HG03175 (cell line): ENCODE measurements around the gene SPRR2D.
"Not testable (repeated sequence)": the region's sequence is repeated elsewhere in the genome, so short reads cannot be mapped to it uniquely, and the experiment has no call there.

Source experiments
- ATAC-seq: cut with Tn5 transposase; IDR thresholded peaks from one replicate; pipeline ENCODE4 v1.9.1; 2021; ENCODE audit warnings: mild to moderate bottlenecking, moderate library complexity; ENCODE audit not compliant: unreplicated experiment

The SPRR2D gene

DNA sequence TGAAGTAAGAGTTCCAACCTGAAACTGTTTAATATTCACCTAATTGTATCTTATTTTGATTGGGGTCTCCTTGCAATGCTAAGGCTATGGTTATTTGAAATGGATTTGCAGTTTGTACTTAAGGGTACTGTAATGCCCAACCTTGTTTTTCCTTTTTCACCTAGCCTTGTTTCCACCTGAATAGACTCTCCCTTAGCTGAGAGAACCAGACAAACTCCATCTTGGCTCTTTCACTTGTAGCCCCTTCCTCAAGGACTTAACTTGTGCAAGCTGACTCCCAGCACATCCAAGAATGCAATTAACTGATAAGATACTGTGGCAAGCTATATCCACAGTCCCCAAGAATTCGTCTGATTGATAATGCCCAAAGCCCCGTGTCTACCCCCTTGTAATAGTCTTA, 19.1 kb downstream of the SPRR2D start:
- not testable (repeated sequence) for ATAC-seq

DNA sequence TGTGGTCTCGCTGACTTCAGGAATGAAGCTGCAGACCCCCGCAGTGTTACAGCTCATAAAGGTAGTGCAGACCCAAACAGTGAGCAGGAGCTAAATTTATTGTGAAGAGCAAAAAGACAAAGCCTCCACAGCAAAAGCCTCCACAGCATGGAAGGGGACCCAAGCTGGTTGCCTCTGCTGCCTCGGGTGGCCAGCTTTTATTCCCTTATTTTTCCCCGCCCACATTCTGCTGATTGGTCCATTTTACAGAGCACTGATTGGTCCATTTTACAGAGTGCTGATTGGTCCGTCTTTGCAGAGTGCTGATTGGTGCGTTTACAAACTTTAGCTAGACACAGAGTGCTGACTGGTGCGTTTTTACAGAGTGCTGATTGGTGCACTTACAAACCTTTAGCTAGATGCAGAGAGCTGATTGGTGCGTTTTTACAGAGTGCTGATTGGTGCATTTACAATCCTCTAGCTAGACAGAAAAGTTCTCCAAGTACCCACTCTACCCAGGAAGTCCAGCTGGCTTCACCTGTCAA, 29.6 kb downstream of the SPRR2D start:
- not testable (repeated sequence) for ATAC-seq

DNA sequence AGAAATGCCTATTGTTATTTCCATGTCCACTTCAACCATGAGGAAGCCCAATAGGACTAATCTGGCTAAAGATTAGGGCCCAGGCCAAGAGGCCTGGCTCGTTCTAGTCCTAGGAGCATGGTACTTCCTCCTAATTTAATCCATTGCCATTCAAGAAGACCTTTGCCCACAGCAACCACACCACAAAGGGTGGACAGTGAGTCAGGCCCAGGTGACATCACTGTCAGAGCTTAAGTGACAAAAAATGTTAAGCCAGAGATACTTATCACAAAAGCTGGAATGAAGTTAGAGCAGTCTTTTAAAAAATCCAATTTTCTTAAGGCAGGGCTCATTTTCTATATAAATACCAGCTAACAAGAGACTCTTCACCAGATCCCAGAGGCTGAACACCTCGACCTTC, 39.5 kb downstream of the SPRR2D start, which contains the start of gene SPRR3:
TSS of gene SPRR3 (plus strand) at position 368 of the 400 bp plus-strand sequence. CDS start 1,272 bp downstream, outside the sequence.
- no peak for ATAC-seq

DNA sequence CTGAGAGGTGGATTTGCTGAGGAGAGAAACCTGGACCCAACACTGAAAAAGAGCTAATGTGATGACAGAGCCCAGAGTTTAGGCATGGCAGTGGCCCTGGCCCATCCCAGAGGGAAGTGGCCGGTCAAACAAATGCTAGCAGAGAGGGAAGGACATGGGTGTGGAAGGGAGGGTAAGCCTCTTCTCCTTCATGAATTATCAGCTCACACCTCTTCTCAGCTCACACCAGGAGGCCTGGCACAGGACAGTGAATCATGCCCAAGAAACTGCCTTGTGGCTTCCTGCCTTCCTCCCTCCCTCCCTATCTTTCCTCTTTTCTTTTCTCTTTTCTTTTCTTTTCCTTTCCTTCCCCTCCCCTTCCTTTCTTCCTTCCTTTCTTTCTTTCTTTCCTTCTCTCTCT, 40.6 kb downstream of the SPRR2D start:
- ATAC-seq, result no peak

DNA sequence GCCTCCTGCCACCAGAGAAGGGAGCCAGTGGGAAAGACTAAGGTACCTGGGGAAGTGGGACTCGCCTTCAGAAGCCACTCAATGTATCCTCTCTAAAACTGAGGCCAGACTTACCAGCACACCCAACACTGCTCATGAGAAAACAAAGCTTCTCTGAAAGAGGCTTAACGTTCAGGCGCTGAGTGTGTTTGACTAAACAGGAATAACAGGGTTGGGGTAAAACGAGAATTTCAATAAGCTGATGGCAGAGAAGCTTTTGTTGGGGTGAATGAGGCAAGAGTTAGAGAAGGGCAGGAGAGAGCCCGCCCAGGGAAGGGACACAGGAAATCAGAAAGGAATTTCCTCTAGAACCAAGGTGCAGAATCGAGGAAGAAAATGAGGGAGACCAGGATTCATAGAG, 41.1 kb downstream of the SPRR2D start:
- ATAC-seq, result no peak

DNA sequence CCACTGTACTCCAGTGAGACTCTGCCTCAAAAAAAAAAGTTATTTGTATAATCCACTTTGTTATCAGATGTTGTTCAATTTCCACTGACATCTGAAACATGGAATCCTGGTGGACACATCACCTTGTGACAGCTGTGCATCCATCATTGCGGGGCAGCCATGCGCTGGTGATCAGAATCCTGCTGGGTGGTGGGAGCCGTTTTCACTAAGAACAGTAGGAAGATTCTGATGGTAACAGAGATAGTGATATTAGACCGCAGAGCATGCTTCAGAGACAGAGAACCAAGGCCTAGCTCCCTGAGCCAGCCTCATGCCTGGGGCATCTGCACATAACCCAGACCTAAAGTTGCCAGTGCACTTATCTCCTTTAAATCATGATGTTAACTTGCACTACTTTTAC, 42.4 kb downstream of the SPRR2D start:
- no peak for ATAC-seq

DNA sequence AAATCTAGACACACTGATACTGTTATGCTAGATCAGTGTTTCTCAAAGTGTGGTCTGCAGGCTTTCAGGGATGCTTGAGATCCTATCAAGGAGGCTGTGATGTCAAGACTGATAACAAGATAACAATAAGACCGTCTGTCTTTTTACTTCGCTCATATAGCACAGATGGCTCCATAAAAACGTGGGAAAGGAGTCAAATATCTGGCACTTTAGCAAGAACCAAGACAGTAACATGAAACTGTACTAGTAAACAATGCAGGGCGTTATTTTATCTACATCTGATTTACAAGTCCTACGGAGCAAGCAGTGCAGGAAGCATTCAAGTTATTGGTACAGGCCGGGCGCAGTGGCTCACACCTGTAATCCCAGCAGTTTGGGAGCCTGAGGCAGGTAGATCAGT, 43.0 kb downstream of the SPRR2D start:
- ATAC-seq, result no peak

DNA sequence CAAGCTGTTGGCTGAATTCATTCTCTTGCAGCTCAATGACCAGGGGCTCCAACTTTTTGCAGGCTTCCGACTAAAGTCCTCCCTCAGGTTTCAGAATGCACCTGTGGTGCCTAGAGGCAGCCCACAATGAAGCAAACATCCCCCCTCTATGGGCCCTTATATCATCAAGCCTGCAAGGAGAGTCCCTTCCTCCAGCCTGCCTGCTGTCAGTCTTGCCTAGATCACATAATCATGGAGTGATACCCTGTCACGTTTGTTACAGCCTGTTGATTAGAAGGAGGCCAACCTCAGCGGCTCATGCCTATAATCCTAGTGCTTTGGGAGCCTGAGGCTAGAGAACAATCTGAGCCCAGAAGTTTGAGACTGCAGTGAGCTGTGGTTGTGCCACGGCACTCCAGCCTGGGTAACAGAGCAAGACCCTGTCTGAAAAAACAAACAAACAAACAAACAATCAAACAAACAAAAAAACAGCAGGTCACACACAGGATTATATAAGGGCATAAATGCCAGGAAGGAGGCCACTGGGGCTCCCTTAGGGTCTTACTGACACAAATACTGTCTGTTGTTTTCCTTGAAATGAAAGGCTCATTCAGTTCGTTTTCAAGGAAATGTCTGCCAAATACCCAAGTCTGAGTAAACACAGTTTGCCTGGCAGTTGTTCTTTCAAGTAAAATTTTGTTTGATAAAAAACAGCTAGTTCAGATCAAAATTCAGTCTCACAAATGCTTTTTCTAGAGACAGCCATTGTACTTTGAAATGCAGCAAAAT, 44.1 kb downstream of the SPRR2D start:
- no peak for ATAC-seq

DNA sequence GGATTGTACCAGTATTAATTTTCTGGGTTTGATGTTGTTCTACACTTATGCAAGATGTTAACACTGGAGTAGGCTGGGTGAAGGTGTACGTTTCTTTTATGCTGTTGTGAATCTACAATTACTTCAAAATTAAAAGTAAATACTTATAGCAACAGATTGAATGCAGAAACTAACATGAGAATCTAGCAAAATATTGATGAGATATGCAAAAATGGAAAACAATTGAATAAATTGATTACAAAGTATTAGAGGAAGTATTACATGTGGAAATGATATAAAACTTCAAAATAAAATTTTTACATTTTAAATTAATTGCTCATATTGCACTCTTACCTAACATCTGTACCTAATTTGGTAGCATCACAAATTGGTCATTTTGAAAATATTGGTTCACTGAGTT, 45.1 kb downstream of the SPRR2D start:
- no peak for ATAC-seq

DNA sequence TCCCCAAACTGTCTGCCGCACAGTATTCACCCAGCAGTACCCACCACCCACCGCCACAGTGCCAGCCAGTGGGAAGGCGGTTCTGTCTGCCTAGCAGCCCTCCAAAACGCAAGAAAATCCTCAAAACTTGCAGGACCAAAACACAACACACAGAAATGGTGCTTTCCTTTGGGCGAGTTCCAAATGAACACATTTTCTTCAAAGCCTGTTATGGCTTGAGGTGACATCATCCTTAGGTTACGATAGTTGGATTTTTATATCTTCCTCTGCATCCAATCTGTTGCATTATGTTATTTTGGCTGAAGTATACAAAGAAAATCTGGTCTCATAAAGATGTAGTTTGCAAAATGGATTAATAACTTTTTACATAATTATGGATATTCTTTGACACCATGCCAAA, 47.7 kb downstream of the SPRR2D start:
- ATAC-seq, result no peak
